ENCODE results near the gene TTC7B. TPM values are rescaled to one million over a fixed set of nuclear protein-coding genes. Genes with fewer than 3 reads are reported as not detected.

The TTC7B gene
- total and polyA plus RNA-seq, 2 donors (not counting 3 experiments of a cell fraction or from before 2014, with no cell fraction given) = 46.8 to 76.5 TPM

DNA sequence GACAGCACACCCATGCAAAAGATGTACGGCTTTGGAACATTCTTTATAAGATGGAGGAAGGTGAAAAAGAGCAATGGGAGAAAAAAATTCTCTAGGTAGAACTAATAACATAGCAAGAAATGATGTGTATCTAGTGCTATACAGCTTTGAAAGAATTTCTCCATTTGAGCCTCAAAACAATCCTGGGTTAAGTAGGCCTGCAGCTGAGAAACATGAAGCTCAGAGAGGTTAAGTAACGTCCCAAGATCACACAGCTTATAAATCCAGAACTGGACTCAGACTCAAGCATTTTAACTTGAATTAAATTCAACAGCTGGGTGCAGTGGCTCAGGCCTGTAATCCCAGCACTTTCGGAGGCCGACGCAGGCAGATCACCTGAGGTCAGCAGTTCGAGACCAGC lies 32.9 kb downstream of the TTC7B start:
- H3K79me2 ChIP-seq (ENCODE audit: control insufficient read depth, insufficient read depth, low read length) = peaks cover 5% of the 10 kb centered on the region
- POLR2A ChIA-PET = interaction anchor here (1.3 kb wide), 1 partner anchor 12 kb away, joined by 3 read pairs; no protein-coding TSS in a partner anchor
- CTCF ChIA-PET = interaction anchor here (0.8 to 1.8 kb wide), 11 partner anchors 8 to 390 kb away, joined by 3 to 10 read pairs (median 3); partner anchors contain the start of gene TTC7B

More for the DNA sequence above, 32.9 kb downstream of the TTC7B start:
- Histone ChIP-seq H3K27me3 (ENCODE audit: control insufficient read depth in 2 of 2, insufficient read depth in 2 of 2, low read length in 2 of 2) (no peaks in the 10 kb centered on the region), H3K9me3 (replicated peaks; ENCODE audit: control insufficient read depth, insufficient read depth, low read length) (no peaks in the 10 kb centered on the region), H3K27ac (ENCODE audit: insufficient read depth, low read depth, low read length) (no peak overlapping the region), H3K4me2 (ENCODE audit: insufficient read depth, low read length) (no peak overlapping the region), H3K9ac (replicated peaks; ENCODE audit: extremely low read depth, insufficient read depth, low read length) (no peak overlapping the region), H4K20me1 (replicated peaks; ENCODE audit: control insufficient read depth, extremely low read depth, insufficient read depth, low read length) (no peaks in the 10 kb centered on the region), H3K9me1 (replicated peaks; ENCODE audit: control insufficient read depth, extremely low read depth, insufficient read depth, low read length) (no peaks in the 10 kb centered on the region), H2AFZ (ENCODE audit: low read depth, low read length) (no peak overlapping the region), H3K36me3 (ENCODE audit: control insufficient read depth in 2 of 2, extremely low read depth in 1 of 2, insufficient read depth in 2 of 2, low read length in 2 of 2) (peaks cover 0 to 12% of the 10 kb centered on the region in 2 experiments), H3K4me1 (ENCODE audit: control insufficient read depth, extremely low read depth, insufficient read depth, low read length) (no peaks in the 10 kb centered on the region), H3K4me3 (replicated peaks in 1 of 3; ENCODE audit: insufficient read depth in 1 of 3, low read depth in 1 of 3, low read length in 3 of 3) (no peak overlapping the region)
- intact Hi-C loops (cut with micrococcal nuclease) (no loop called here), dilution Hi-C loops (cut with MboI; ENCODE audit: extremely low pct_ligation_motif_present, low sequenced_read_pairs) (no loop called here)
- DNase-seq (ENCODE audit: low read depth, low spot score) = no peak
- no TSS peak for BruUV-seq (replicated peaks)
- peak; percentile 38 for FAIRE-seq
- TF ChIP-seq MYC (IDR thresholded peaks at IDR 0.05; ENCODE audit: low read depth, low read length) (no peak), EZH2 (IDR thresholded peaks at IDR 0.05; ENCODE audit: borderline replicate concordance, low read depth, low read length, severe bottlenecking) (no peak), FOS (IDR thresholded peaks at IDR 0.05; ENCODE audit: borderline replicate concordance, insufficient read depth, low read length) (no peak), POLR2A (IDR thresholded peaks at IDR 0.05; ENCODE audit: low read depth, low read length) (no peak), JUN (IDR thresholded peaks at IDR 0.05; ENCODE audit: borderline replicate concordance, insufficient read depth, insufficient read length, low read depth) (no peak), POLR2AphosphoS5 (IDR thresholded peaks at IDR 0.05; ENCODE audit: insufficient read depth, low read depth, low read length) (no peak), CTCF (IDR thresholded peaks at IDR 0.05; ENCODE audit: extremely low read depth in 1 of 2, insufficient read depth in 1 of 2, low read depth in 1 of 2, low read length in 2 of 2) (no peak), GATA2 (IDR thresholded peaks at IDR 0.05; ENCODE audit: insufficient read depth, insufficient read length, low read depth, low read length) (no peak)
- TF ChIP-seq, protein P1, sequence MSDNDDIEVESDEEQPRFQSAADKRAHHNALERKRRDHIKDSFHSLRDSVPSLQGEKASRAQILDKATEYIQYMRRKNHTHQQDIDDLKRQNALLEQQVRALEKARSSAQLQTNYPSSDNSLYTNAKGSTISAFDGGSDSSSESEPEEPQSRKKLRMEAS (IDR thresholded peaks at IDR 0.05; ENCODE audit: insufficient read depth, insufficient read length) = no peak

Measured in endothelial cell of umbilical vein (primary cell).